Fibroblast of skin of left biceps (primary cell): ENCODE measurements around the gene POC1B.

ENCODE experiments used
- DNase-seq, 2 experiments: peaks; one replicate each; pipeline ENCODE4 v3.0.0-alpha.2; 2013; ENCODE audit warnings: low read depth in 2 of 2

Gene POC1B

GRCh38 chr12:89497467-89497866 is 28.4 kb downstream of the POC1B start:
- no peak for DNase-seq

GRCh38 chr12:89497005-89497404 is 28.8 kb downstream of the POC1B start:
- DNase-seq = no peak

- DNase-seq = no peak
Observed at GRCh38 chr12:89494411-89495231, 31.2 kb downstream of the POC1B start.

GRCh38 chr12:89493670-89494302 is 32.1 kb downstream of the POC1B start:
- DNase-seq = no peak

GRCh38 chr12:89492883-89493282 is 33.0 kb downstream of the POC1B start:
- no peak for DNase-seq

GRCh38 chr12:89490922-89491321 is 34.9 kb downstream of the POC1B start:
- no peak for DNase-seq

- no peak for DNase-seq
Observed at GRCh38 chr12:89486264-89486663, 39.6 kb downstream of the POC1B start.

- DNase-seq = no peak
Observed at GRCh38 chr12:89484470-89484869, 41.4 kb downstream of the POC1B start.

- no peak for DNase-seq
Observed at GRCh38 chr12:89481213-89481914, 44.5 kb downstream of the POC1B start.

GRCh38 chr12:89479982-89480381 is 45.9 kb downstream of the POC1B start:
- no peak for DNase-seq

GRCh38 chr12:89477633-89478279 is 48.1 kb downstream of the POC1B start:
- no peak for DNase-seq

GRCh38 chr12:89476904-89477595 is 48.8 kb downstream of the POC1B start:
- no peak for DNase-seq

- DNase-seq = no peak
Observed at GRCh38 chr12:89476232-89476631, 49.6 kb downstream of the POC1B start.

GRCh38 chr12:89475203-89475990 is 50.5 kb downstream of the POC1B start:
- DNase-seq = no peak

- no peak for DNase-seq
Observed at GRCh38 chr12:89474615-89475014, 51.2 kb downstream of the POC1B start.

GRCh38 chr12:89472508-89472907 is 53.3 kb downstream of the POC1B start:
- no peak for DNase-seq

GRCh38 chr12:89470741-89471509 is 54.9 kb downstream of the POC1B start:
- no peak for DNase-seq

- DNase-seq = no peak
Observed at GRCh38 chr12:89469361-89469760, 56.5 kb downstream of the POC1B start.

- no peak for DNase-seq
Observed at GRCh38 chr12:89468648-89469326, 57.1 kb downstream of the POC1B start.
